K562 (cell line): ENCODE data around the gene TMEM151A. TPM values are rescaled to one million over a fixed set of nuclear protein-coding genes. Genes with fewer than 3 reads are reported as not detected.

ENCODE experiments used
- ARID3A ChIP-seq: IDR thresholded peaks from 2 replicates; pipeline ENCODE4 v1.6.1; 2012; ENCODE audit warnings: low read depth, low read length, improper control_type of control experiment, borderline replicate concordance
- BDP1 ChIP-seq: IDR thresholded peaks from 3 replicates; pipeline ENCODE4 v1.6.1; 2011; ENCODE audit not compliant: insufficient read length, insufficient read depth
- DDX20 ChIP-seq: fragments of 450-650 bp; IDR thresholded peaks from 2 replicates; pipeline ENCODE4 v1.6.1; 2016; ENCODE audit warnings: missing genetic modification characterization, low read depth, mild to moderate bottlenecking, missing compliant biosample characterization, moderate library complexity
- ETS1 ChIP-seq: conservative IDR thresholded peaks from 2 replicates; pipeline ENCODE4 v1.6.1; 2011; ENCODE audit warnings: low read depth, mild to moderate bottlenecking, low read length; ENCODE audit not compliant: control insufficient read depth
- FOXJ2 ChIP-seq: fragments of 200-800 bp; sonication (Bioruptor generic); IDR thresholded peaks from 2 replicates; pipeline ENCODE4 v1.6.1; 2016; ENCODE audit warnings: missing genetic modification characterization, missing compliant biosample characterization
- HDAC8 ChIP-seq: fragments of 450-650 bp; IDR thresholded peaks from 2 replicates; pipeline ENCODE4 v1.6.1; 2016; ENCODE audit warnings: mild to moderate bottlenecking, missing genetic modification characterization, moderate library complexity, missing compliant biosample characterization
- HNRNPK ChIP-seq: fragments of 200-400 bp; formaldehyde crosslinking; IDR thresholded peaks from one replicate; pipeline ENCODE4 v1.6.1; 2018; ENCODE audit warnings: mild to moderate bottlenecking, low read depth, low read length; ENCODE audit not compliant: poor library complexity, severe bottlenecking
- MAZ ChIP-seq, 2 experiments: fragments of 450-650 bp in 1 of 2; sonication (generic) in 1 of 2; formaldehyde crosslinking; IDR thresholded peaks in 1 of 2; conservative IDR thresholded peaks in 1 of 2; 2 replicates each; pipeline versions ENCODE4 v1.4.0 to v1.5.0; 2020; ENCODE audit warnings: mild to moderate bottlenecking in 1 of 2, missing genetic modification reagents in 1 of 2
- PHF8 ChIP-seq: fragments of 200-600 bp; sonication (generic); IDR thresholded peaks from 2 replicates; pipeline ENCODE4 v1.6.1; 2012; ENCODE audit warnings: mixed run types, mild to moderate bottlenecking, inconsistent platforms, low read length, moderate library complexity, borderline replicate concordance
- RAD21 ChIP-seq, 2 experiments: fragments of 250-450 bp in 1 of 2; fragments of 450-650 bp in 1 of 2; sonication (Bioruptor Pico) in 1 of 2; formaldehyde crosslinking in 1 of 2; IDR thresholded peaks in 1 of 2; conservative IDR thresholded peaks in 1 of 2; 2 replicates each; pipeline versions ENCODE4 v1.4.0 to v1.8.0; 2020 to 2022; ENCODE audit warnings: mild to moderate bottlenecking in 2 of 2, moderate library complexity in 1 of 2
- RBM39 ChIP-seq: fragments of 200-400 bp; formaldehyde crosslinking; optimal IDR thresholded peaks from 2 replicates; pipeline ENCODE3; 2018; ENCODE audit warnings: low read depth, low read length
- SNRNP70 ChIP-seq: fragments of 200-400 bp; formaldehyde crosslinking; optimal IDR thresholded peaks from 2 replicates; pipeline ENCODE3; 2017; ENCODE audit warnings: low read depth, low read length
- SRSF3 ChIP-seq: fragments of 200-400 bp; formaldehyde crosslinking; IDR thresholded peaks from 2 replicates; pipeline ENCODE4 v1.6.1; 2016; ENCODE audit warnings: mild to moderate bottlenecking, low read length, moderate library complexity; ENCODE audit not compliant: insufficient read depth
- TFAP4 ChIP-seq: sonication (generic); formaldehyde crosslinking; IDR thresholded peaks from 2 replicates; pipeline ENCODE4 v1.8.0; 2022; ENCODE audit warnings: missing genetic modification reagents, mild to moderate bottlenecking, moderate library complexity, borderline replicate concordance
- ZBTB5 ChIP-seq: fragments of 450-650 bp; IDR thresholded peaks from 2 replicates; pipeline ENCODE4 v1.6.1; 2017; ENCODE audit warnings: antibody characterized with exemption
- ZNF12 ChIP-seq: sonication (generic); formaldehyde crosslinking; IDR thresholded peaks from 2 replicates; pipeline ENCODE4 v1.4.0; 2020; ENCODE audit warnings: mild to moderate bottlenecking, missing genetic modification reagents
- ZNF507 ChIP-seq: conservative IDR thresholded peaks from 2 replicates; pipeline ENCODE4 v1.6.1; 2017; ENCODE audit warnings: missing genetic modification characterization, missing compliant biosample characterization
- polyA plus RNA-seq, 8 experiments: library from polyadenylated mRNA; depleted of rRNA in 4 of 8; stranded (reverse) in 5 of 8; unstranded in 3 of 8; fragments of >200 nt; fragmentation: Nextera tagmentation in 2 of 8; fragmentation: Illumina TruSeq in 1 of 8; extraction: Ambion mirVana in 2 of 8; extraction: Trizol in 1 of 8; gene quantifications; 2 replicates each; pipeline versions ENCODE4 v1.2.1 to v1.2.3, GENCODE V29; 2011 to 2014; ENCODE audit warnings: inconsistent platforms in 1 of 8, missing spikeins in 1 of 8
- total RNA-seq, 7 experiments: library from RNA; depleted of rRNA in 6 of 7; stranded (reverse); fragments of >200 nt in 6 of 7; fragmentation: Illumina TruSeq in 2 of 7; extraction: Trizol in 2 of 7; gene quantifications; 2 replicates each; pipeline versions ENCODE4 v1.2.1 to v1.2.3, GENCODE V29; 2011 to 2021; ENCODE audit warnings: low replicate concordance in 1 of 7

Gene TMEM151A
- total and polyA plus RNA-seq, 9 of the 15 experiments (the other 6 are each of a cell fraction or from before 2014, with no cell fraction given): not detected

GRCh38 chr11:66344550-66345315 lies 53.0 kb downstream of the TMEM151A start, which contains the start of gene BRMS1 (continued):
- peak; percentile 59; the same call in 1 of the 2 replicates for TF ChIP-seq ZNF12 (CRISPR knock-in tag)
- TF ChIP-seq TFAP4 (CRISPR knock-in tag): peak; percentile 87
- TF ChIP-seq BDP1: no peak
- TF ChIP-seq RBM39: no peak
- TF ChIP-seq HDAC8 (tag): no peak
- TF ChIP-seq ARID3A: no peak
- TF ChIP-seq RAD21 (CRISPR knock-in tag; conservative IDR thresholded peaks at IDR 0.05 in 1 of 2, IDR thresholded peaks at IDR 0.05 in 1 of 2): no peak
- TF ChIP-seq PHF8: peak; percentile 96
- peak; percentile 15; the same call in 1 of the 2 replicates for TF ChIP-seq FOXJ2 (tag)
- TF ChIP-seq ETS1: peak; percentile 80
- TF ChIP-seq DDX20 (tag): no peak
- no peak for TF ChIP-seq SNRNP70
- no peak for TF ChIP-seq HNRNPK
- TF ChIP-seq MAZ (CRISPR knock-in tag; conservative IDR thresholded peaks at IDR 0.05 in 1 of 2, IDR thresholded peaks at IDR 0.05 in 1 of 2): peak; percentile 73 to 79; a peak in 3 of 4 replicates
- no peak for TF ChIP-seq ZBTB5
- no peak for TF ChIP-seq SRSF3
- TF ChIP-seq ZNF507: no peak
